ENCODE results near the gene CPVL. TPM values are rescaled to one million over a fixed set of nuclear protein-coding genes. Genes with fewer than 3 reads are reported as not detected.

The CPVL gene
- total RNA-seq, 1 experiment from 2014 or later = 10.3 TPM

GRCh38 chr7:28992798-28993197 lies 153.5 kb downstream of the CPVL start:
- Histone ChIP-seq H3K9ac (ENCODE audit: low read length) (no peak overlapping the region), H3K9me3 (ENCODE audit: control insufficient read depth in 1 of 2, insufficient read depth in 1 of 2, low read depth in 1 of 2, low read length in 2 of 2) (no peaks in the 10 kb centered on the region), H3K27ac (ENCODE audit: low read depth, low read length) (no peak overlapping the region), H4K20me1 (ENCODE audit: insufficient read depth) (no peaks in the 10 kb centered on the region), H3K9me2 (ENCODE audit: insufficient read depth) (no peaks in the 10 kb centered on the region), H3K27me3 (ENCODE audit: insufficient read depth, low read length) (no peaks in the 10 kb centered on the region), H3K4me2 (ENCODE audit: low read length) (no peak overlapping the region), H3K36me3 (ENCODE audit: control insufficient read depth in 1 of 2, insufficient read depth in 2 of 2, low read length in 2 of 2) (no peaks in the 10 kb centered on the region), H3K79me2 (ENCODE audit: insufficient read depth, low read length) (no peaks in the 10 kb centered on the region), H2AFZ (ENCODE audit: low read depth, low read length, poor library complexity, severe bottlenecking) (no peak overlapping the region), H3K4me3 (replicated peaks in 1 of 2; ENCODE audit: low read depth in 1 of 2, low read length in 2 of 2) (no peak overlapping the region), H3K4me1 (ENCODE audit: control insufficient read depth in 1 of 2, insufficient read depth in 2 of 2, low read length in 2 of 2) (no peaks in the 10 kb centered on the region)
- ChIA-PET CTCF (no interaction called here), RAD21 (ENCODE audit: low non-redundant PET in 1 of 2, low total read pairs in 2 of 2, uncharacterized antibody in 2 of 2, unreplicated experiment in 2 of 2) (no interaction called here), POLR2A (no interaction called here)
- DNase-seq (ENCODE audit: low read depth, low spot score) = no peak
- no TSS peak for BruUV-seq (replicated peaks)
- intact Hi-C loops (cut with micrococcal nuclease) = no loop called here
- no peak for TF ChIP-seq CBX3 (IDR thresholded peaks at IDR 0.05; ENCODE audit: low read depth)
- no peak for TF ChIP-seq ATF3 (IDR thresholded peaks at IDR 0.05)
- no peak for TF ChIP-seq ZBTB33 (IDR thresholded peaks at IDR 0.05; ENCODE audit: extremely low read depth, insufficient replicate concordance, low read length)
- TF ChIP-seq FOSL1 (IDR thresholded peaks at IDR 0.05; ENCODE audit: low read depth) = no peak
- TF ChIP-seq TCF7L2 (IDR thresholded peaks at IDR 0.05; ENCODE audit: borderline replicate concordance, extremely low read depth, insufficient read depth, insufficient read length) = no peak
- no peak for ATAC-seq

GRCh38 chr7:28990200-28990960 lies 156.0 kb downstream of the CPVL start:
- POLR2A ChIA-PET = no interaction called here
- RAD21 ChIA-PET (ENCODE audit: low non-redundant PET in 1 of 2, low total read pairs in 2 of 2, uncharacterized antibody in 2 of 2, unreplicated experiment in 2 of 2) = no interaction called here
- H3K79me2 ChIP-seq (ENCODE audit: insufficient read depth, low read length) = no peaks in the 10 kb centered on the region
- ATAC-seq (no peak), DNase-seq (ENCODE audit: low read depth, low spot score) (no peak)
- H3K9me3 ChIP-seq (ENCODE audit: control insufficient read depth in 1 of 2, insufficient read depth in 1 of 2, low read depth in 1 of 2, low read length in 2 of 2) = no peaks in the 10 kb centered on the region
- CTCF ChIA-PET = interaction anchor here (1.2 kb wide), 1 partner anchor 22 kb away, joined by 3 read pairs; no protein-coding TSS in a partner anchor
- no peak overlapping the region for H3K27ac ChIP-seq (ENCODE audit: low read depth, low read length)
- H3K4me3 ChIP-seq (replicated peaks in 1 of 2; ENCODE audit: low read depth in 1 of 2, low read length in 2 of 2) = no peak overlapping the region
- no peaks in the 10 kb centered on the region for H3K9me2 ChIP-seq (ENCODE audit: insufficient read depth)
- H3K36me3 ChIP-seq (ENCODE audit: control insufficient read depth in 1 of 2, insufficient read depth in 2 of 2, low read length in 2 of 2) = no peaks in the 10 kb centered on the region
- TF ChIP-seq EZH2 (IDR thresholded peaks at IDR 0.05) = no peak
- no peak for TF ChIP-seq ELF1 (IDR thresholded peaks at IDR 0.05; ENCODE audit: borderline replicate concordance, low read depth)
- no peak for TF ChIP-seq RAD21 (IDR thresholded peaks at IDR 0.05; ENCODE audit: low read depth)
- TF ChIP-seq FOSL1 (IDR thresholded peaks at IDR 0.05; ENCODE audit: low read depth) = no peak
- TF ChIP-seq TCF7L2 (IDR thresholded peaks at IDR 0.05; ENCODE audit: borderline replicate concordance, extremely low read depth, insufficient read depth, insufficient read length) = no peak
- no peak for TF ChIP-seq CEBPB (IDR thresholded peaks at IDR 0.05; ENCODE audit: low read depth)
- no peak for TF ChIP-seq POLR2AphosphoS5 (IDR thresholded peaks at IDR 0.05; ENCODE audit: low read depth, low read length)
- TF ChIP-seq CBX3 (IDR thresholded peaks at IDR 0.05; ENCODE audit: low read depth) = no peak
- no peak for TF ChIP-seq POLR2A (IDR thresholded peaks at IDR 0.05; ENCODE audit: borderline replicate concordance, extremely low read depth, insufficient read depth, insufficient read length)
- TF ChIP-seq ZNF274 (IDR thresholded peaks at IDR 0.05; ENCODE audit: low read depth, low read length) = no peak
- TF ChIP-seq SIN3A (IDR thresholded peaks at IDR 0.05; ENCODE audit: low read depth) = no peak
- TF ChIP-seq ZBTB33 (IDR thresholded peaks at IDR 0.05; ENCODE audit: extremely low read depth, insufficient replicate concordance, low read length) = no peak
- TF ChIP-seq ZFX (IDR thresholded peaks at IDR 0.05) = no peak
- TF ChIP-seq SP1 (IDR thresholded peaks at IDR 0.05; ENCODE audit: low read depth) = no peak
- TF ChIP-seq JUND (IDR thresholded peaks at IDR 0.05) = no peak
- no peaks in the 10 kb centered on the region for H3K27me3 ChIP-seq (ENCODE audit: insufficient read depth, low read length)
- no peaks in the 10 kb centered on the region for H4K20me1 ChIP-seq (ENCODE audit: insufficient read depth)
- no peak overlapping the region for H3K9ac ChIP-seq (ENCODE audit: low read length)
- H3K4me2 ChIP-seq (ENCODE audit: low read length) = no peak overlapping the region
- intact Hi-C loops (cut with micrococcal nuclease) = no loop called here
- H2AFZ ChIP-seq (ENCODE audit: low read depth, low read length, poor library complexity, severe bottlenecking) = no peak overlapping the region
- H3K4me1 ChIP-seq (ENCODE audit: control insufficient read depth in 1 of 2, insufficient read depth in 2 of 2, low read length in 2 of 2) = no peaks in the 10 kb centered on the region
- no TSS peak for BruUV-seq (replicated peaks)
